Thyroid gland (tissue), 4 donors: ENCODE data around the gene DAB1. TPM values are rescaled to one million over a fixed set of nuclear protein-coding genes. Genes with fewer than 3 reads are reported as not detected.

Source experiments
- DNase-seq, 2 donors: peaks; one replicate each; pipeline ENCODE4 v3.0.0-alpha.2; 2019
- H3K27ac ChIP-seq, 3 donors: fragments of 200-600 bp; sonication (generic); 1 replicate in 2 of 3; 2 replicates in 1 of 3; pipeline ENCODE4 v1.5.1; 2016 to 2019; ENCODE audit warnings: mild to moderate bottlenecking in 1 of 3, moderate library complexity in 1 of 3
- H3K27me3 ChIP-seq: fragments of 200-600 bp; sonication (generic); one replicate; pipeline ENCODE4 v1.5.1; 2019
- H3K36me3 ChIP-seq, 2 donors: fragments of 200-600 bp; sonication (generic); one replicate each; pipeline ENCODE4 v1.5.1; 2016 to 2019
- H3K4me1 ChIP-seq, 2 donors: fragments of 200-600 bp; sonication (generic); one replicate each; pipeline ENCODE4 v1.5.1; 2017 to 2019
- H3K4me3 ChIP-seq, 3 donors: fragments of 200-600 bp; sonication (generic); replicated peaks in 1 of 3; 1 replicate in 2 of 3; 2 replicates in 1 of 3; pipeline ENCODE4 v1.5.1; 2016; ENCODE audit warnings: mild to moderate bottlenecking in 1 of 3
- H3K9me3 ChIP-seq: fragments of 200-600 bp; sonication (generic); one replicate; pipeline ENCODE4 v1.5.1; 2017
- POLR2A ChIP-seq, 2 donors: fragments of 450-650 bp; IDR thresholded peaks; one replicate each; pipeline ENCODE4 v1.6.1; 2017; ENCODE audit warnings: antibody characterized with exemption in 2 of 2, mild to moderate bottlenecking in 2 of 2, moderate library complexity in 1 of 2
- WGBS, 2 donors: methylation state at CpG; one replicate each; pipeline ENCODE4 v1.1.5; 2017; 5-methylcytosine and 5-hydroxymethylcytosine counted together
- intact Hi-C: fragments of 100-400 bp; cut with DNase I; formaldehyde crosslinking; loops from one replicate; pipeline ENCODE4 v1.15.1; 2023
- total RNA-seq, 4 donors: library from RNA; depleted of rRNA; stranded (reverse); fragments of >200 nt; gene quantifications; one replicate each; pipeline ENCODE4 v1.2.3, GENCODE V29; 2016
- TF ChIP-seq, protein P1 (sequence below), 6 experiments: fragments of 200-600 bp in 3 of 6; fragments of 450-650 bp in 3 of 6; sonication (generic) in 3 of 6; IDR thresholded peaks; one replicate each; pipeline ENCODE4 v1.5.1; 2016 to 2019; ENCODE audit warnings: antibody characterized with exemption in 6 of 6, mild to moderate bottlenecking in 2 of 6, inconsistent platforms in 1 of 6, moderate library complexity in 1 of 6

The DAB1 gene
- under 1 TPM; under 0.01 to 0.83 (median 0.21) TPM for total RNA-seq

- no peaks in the 10 kb centered on the region for H3K9me3 ChIP-seq
- intact Hi-C loops, result no loop called here
- H3K4me1 ChIP-seq, result peaks cover 10 to 18% of the 10 kb centered on the region in 2 donors
- H3K4me3 ChIP-seq, result no peak within 1 kb of the TSS
- DNase-seq, result no peak
- TF ChIP-seq POLR2A (IDR thresholded peaks at IDR 0.05), result no peak
- TF ChIP-seq, protein P1, sequence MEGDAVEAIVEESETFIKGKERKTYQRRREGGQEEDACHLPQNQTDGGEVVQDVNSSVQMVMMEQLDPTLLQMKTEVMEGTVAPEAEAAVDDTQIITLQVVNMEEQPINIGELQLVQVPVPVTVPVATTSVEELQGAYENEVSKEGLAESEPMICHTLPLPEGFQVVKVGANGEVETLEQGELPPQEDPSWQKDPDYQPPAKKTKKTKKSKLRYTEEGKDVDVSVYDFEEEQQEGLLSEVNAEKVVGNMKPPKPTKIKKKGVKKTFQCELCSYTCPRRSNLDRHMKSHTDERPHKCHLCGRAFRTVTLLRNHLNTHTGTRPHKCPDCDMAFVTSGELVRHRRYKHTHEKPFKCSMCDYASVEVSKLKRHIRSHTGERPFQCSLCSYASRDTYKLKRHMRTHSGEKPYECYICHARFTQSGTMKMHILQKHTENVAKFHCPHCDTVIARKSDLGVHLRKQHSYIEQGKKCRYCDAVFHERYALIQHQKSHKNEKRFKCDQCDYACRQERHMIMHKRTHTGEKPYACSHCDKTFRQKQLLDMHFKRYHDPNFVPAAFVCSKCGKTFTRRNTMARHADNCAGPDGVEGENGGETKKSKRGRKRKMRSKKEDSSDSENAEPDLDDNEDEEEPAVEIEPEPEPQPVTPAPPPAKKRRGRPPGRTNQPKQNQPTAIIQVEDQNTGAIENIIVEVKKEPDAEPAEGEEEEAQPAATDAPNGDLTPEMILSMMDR (IDR thresholded peaks at IDR 0.05), result no peak
- peaks cover 16% of the 10 kb centered on the region for H3K27me3 ChIP-seq
- H3K36me3 ChIP-seq, result no peaks in the 10 kb centered on the region
- H3K27ac ChIP-seq, result no peak within 1 kb of the TSS
- 1 to 3% methylated on average over 7 to 28 of the region's 64 CpGs for WGBS, 2 donors
Observed at GRCh38 chr1:57423656-57424211, at the start of gene DAB1. Gene DAB1, minus strand, starts transcription at chr1:57424060. Its CDS starts 133,030 bp downstream, at chr1:57291030.

DNA sequence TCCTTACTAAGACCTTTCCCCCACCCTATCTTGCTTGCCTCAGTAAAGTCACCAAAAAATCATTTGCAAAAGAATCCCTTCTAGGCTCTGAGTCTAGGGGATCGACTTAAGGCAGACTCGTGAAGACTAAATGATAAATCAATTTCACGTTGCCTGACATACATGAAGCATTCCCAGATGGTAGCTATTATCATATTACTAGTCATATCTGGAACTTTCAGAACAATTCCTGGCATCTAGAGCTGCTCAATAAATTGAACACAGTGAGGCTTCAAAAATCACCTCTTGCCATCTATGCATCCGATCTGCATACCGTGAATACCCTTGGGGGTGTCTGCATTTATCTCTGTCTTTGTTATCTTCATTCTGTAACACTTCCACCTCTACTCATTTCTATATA, 49.6 kb upstream of the DAB1 start:
- Histone ChIP-seq H3K4me3 (no peak overlapping the region), H3K4me1 (no peaks in the 10 kb centered on the region), H3K9me3 (no peaks in the 10 kb centered on the region), H3K27me3 (no peaks in the 10 kb centered on the region), H3K27ac (no peak overlapping the region), H3K36me3 (no peaks in the 10 kb centered on the region)
- DNase-seq, result no peak
- intact Hi-C loops, result no loop called here
- WGBS, 2 donors, result 89 to 91% methylated on average over 5 of the region's 5 CpGs
- no peak for TF ChIP-seq POLR2A (IDR thresholded peaks at IDR 0.05)
- TF ChIP-seq, protein P1 (IDR thresholded peaks at IDR 0.05), result no peak

GRCh38 chr1:57471995-57472394, 48.1 kb upstream of the DAB1 start:
- no peak overlapping the region for H3K27ac ChIP-seq
- TF ChIP-seq, protein P1 (IDR thresholded peaks at IDR 0.05), result no peak
- no peak for TF ChIP-seq POLR2A (IDR thresholded peaks at IDR 0.05)
- H3K27me3 ChIP-seq, result no peaks in the 10 kb centered on the region
- no peaks in the 10 kb centered on the region for H3K9me3 ChIP-seq
- intact Hi-C loops, result no loop called here
- H3K36me3 ChIP-seq, result no peaks in the 10 kb centered on the region
- H3K4me1 ChIP-seq, result no peaks in the 10 kb centered on the region
- H3K4me3 ChIP-seq, result no peak overlapping the region
- WGBS, 2 donors, result 93 to 97% methylated on average over 2 of the region's 2 CpGs
- no peak for DNase-seq

- Histone ChIP-seq H3K27ac (no peak overlapping the region), H3K4me3 (no peak overlapping the region), H3K4me1 (no peaks in the 10 kb centered on the region), H3K9me3 (no peaks in the 10 kb centered on the region), H3K36me3 (no peaks in the 10 kb centered on the region), H3K27me3 (no peaks in the 10 kb centered on the region)
- intact Hi-C loops, result no loop called here
- TF ChIP-seq, protein P1 (IDR thresholded peaks at IDR 0.05), result no peak
- DNase-seq, result no peak
- WGBS, 2 donors, result 62 to 74% methylated on average over 1 of the region's 1 CpG
Observed at GRCh38 chr1:57470036-57470435, 46.2 kb upstream of the DAB1 start.

- Histone ChIP-seq H3K4me3 (no peak overlapping the region), H3K27me3 (no peaks in the 10 kb centered on the region), H3K9me3 (no peaks in the 10 kb centered on the region), H3K4me1 (no peaks in the 10 kb centered on the region), H3K27ac (no peak overlapping the region), H3K36me3 (no peaks in the 10 kb centered on the region)
- DNase-seq, result no peak
- intact Hi-C loops, result no loop called here
- 70% methylated on average over 2 of the region's 2 CpGs for WGBS, 2 donors
- no peak for TF ChIP-seq POLR2A (IDR thresholded peaks at IDR 0.05)
- TF ChIP-seq, protein P1 (IDR thresholded peaks at IDR 0.05), result no peak
Observed at GRCh38 chr1:57468641-57469523, 45.0 kb upstream of the DAB1 start.
